Panc1 (cell line): ENCODE data around the gene C11orf58.

Experiments
- CTCF ChIP-seq: fragments of 450-650 bp; IDR thresholded peaks from 2 replicates; pipeline ENCODE4 v1.5.1; 2017; ENCODE audit warnings: mild to moderate bottlenecking
- POLR2AphosphoS5 ChIP-seq: IDR thresholded peaks from 2 replicates; pipeline ENCODE4 v1.6.1; 2012; ENCODE audit warnings: mild to moderate bottlenecking, low read depth, low read length, moderate library complexity
- TCF7L2 ChIP-seq: IDR thresholded peaks from 2 replicates; pipeline ENCODE4 v1.6.1; 2011; ENCODE audit warnings: mild to moderate bottlenecking, low read depth, low read length, inconsistent platforms

- TF ChIP-seq TCF7L2 (no peak), CTCF (no peak), POLR2AphosphoS5 (no peak)
These were observed 40.4 kb downstream of the C11orf58 start for GRCh38 chr11:16778876-16779275.
